ENCODE data around the gene DENND4B. TPM values are rescaled to one million over a fixed set of nuclear protein-coding genes. Genes with fewer than 3 reads are reported as not detected.

Gene DENND4B
- total RNA-seq, 6 experiments from 2014 or later = 13.0 to 27.5 (median 20.2) TPM

DNA sequence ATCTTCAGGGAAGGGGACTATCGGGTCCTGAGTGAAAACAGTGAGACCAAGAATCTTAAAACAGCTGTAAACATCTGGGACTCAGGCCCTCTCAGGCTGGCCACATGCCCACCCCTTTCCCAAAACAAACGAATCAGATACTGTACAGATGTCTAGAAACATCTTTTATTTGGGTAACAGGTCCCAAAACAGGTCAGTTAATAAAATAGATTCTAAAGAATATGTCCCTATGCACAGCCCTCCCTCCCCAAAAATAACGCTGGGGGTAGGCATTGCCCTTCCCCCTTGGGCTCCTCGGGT lies 12.4 kb upstream of the DENND4B start:
- H3K4me3 ChIP-seq = peak overlapping the region in 2 of 3 donors; percentile 77 to 92
- 20% methylated on average over 4 of the region's 4 CpGs for WGBS (ENCODE audit: insufficient coverage, low coverage, low lambda C conversion rate, missing lambda C conversion rate)
- no peaks in the 10 kb centered on the region for H3K9me3 ChIP-seq
- intact Hi-C loops (cut with DNase I) = no loop called here
- ATAC-seq (no peak), DNase-seq (no peak)
- peak overlapping the region; percentile 2 to 52 (median 9) for H3K27ac ChIP-seq
- peaks cover 0 to 51% (median 19%) of the 10 kb centered on the region in 4 donors for H3K4me1 ChIP-seq
- no peaks in the 10 kb centered on the region for H3K27me3 ChIP-seq
- H3K36me3 ChIP-seq = peaks cover 0 to 5% (median 1%) of the 10 kb centered on the region in 4 donors
- TF ChIP-seq, protein P1, sequence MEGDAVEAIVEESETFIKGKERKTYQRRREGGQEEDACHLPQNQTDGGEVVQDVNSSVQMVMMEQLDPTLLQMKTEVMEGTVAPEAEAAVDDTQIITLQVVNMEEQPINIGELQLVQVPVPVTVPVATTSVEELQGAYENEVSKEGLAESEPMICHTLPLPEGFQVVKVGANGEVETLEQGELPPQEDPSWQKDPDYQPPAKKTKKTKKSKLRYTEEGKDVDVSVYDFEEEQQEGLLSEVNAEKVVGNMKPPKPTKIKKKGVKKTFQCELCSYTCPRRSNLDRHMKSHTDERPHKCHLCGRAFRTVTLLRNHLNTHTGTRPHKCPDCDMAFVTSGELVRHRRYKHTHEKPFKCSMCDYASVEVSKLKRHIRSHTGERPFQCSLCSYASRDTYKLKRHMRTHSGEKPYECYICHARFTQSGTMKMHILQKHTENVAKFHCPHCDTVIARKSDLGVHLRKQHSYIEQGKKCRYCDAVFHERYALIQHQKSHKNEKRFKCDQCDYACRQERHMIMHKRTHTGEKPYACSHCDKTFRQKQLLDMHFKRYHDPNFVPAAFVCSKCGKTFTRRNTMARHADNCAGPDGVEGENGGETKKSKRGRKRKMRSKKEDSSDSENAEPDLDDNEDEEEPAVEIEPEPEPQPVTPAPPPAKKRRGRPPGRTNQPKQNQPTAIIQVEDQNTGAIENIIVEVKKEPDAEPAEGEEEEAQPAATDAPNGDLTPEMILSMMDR (IDR thresholded peaks at IDR 0.05) = no peak
- TF ChIP-seq POLR2A (IDR thresholded peaks at IDR 0.05) = no peak

DNA sequence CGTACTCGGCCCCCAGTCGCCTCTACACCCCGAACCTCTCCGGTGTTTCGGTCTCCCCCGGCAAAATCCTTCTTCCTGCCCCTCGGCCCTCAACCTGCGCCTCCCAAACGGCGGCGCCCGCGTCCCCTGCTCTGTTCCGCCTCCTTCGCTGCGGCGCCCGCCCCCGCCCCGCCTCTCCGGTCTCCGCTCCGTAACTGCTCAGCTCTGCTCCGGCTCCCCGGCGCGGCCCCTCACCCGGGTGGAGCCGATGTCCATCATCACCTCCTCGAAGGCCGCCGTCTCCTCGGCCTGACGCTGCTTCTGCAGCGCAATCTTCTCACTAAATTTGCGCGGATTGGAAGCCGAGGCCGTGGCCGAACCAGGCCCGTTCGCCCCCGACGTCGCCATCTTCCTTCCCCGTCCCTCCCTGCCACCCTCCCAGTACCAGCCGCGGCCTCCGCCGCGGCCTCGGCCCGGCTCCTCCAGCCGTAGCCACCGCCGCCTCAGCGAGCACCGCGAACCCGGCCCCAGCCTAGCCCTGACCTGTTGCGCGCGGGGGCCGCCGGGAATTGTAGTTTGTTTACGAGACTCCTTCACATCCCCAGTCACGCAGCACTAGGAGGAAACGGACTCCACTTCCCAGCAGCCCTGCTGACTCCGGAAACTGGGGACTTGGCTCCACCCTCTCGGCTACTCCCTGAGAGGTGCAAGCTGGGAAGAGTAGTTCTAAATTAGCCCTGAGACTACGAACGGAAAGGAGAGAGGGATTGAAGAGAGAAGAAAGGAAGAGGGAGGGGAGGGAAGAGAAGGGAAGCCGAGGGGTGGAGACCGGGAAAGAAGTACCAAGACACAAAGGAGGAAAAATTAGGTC lies 11.8 kb upstream of the DENND4B start, which contains the start of gene CRTC2:
Gene CRTC2 (minus strand): TSS at position 502 of the 850 bp plus-strand sequence. CDS start 115 bp downstream, at position 387.
- H3K36me3 ChIP-seq = peaks cover 0 to 7% (median 2%) of the 10 kb centered on the region in 4 donors
- ATAC-seq (peak; percentile 75 to 83 (median 79)), DNase-seq (peak; percentile 98 to 99 (median 99))
- intact Hi-C loops (cut with DNase I) = no loop called here
- H3K9me3 ChIP-seq = no peaks in the 10 kb centered on the region
- peak within 1 kb of the TSS; percentile 75 to 92 (median 89) for H3K27ac ChIP-seq
- peak; percentile 58 for TF ChIP-seq POLR2A (IDR thresholded peaks at IDR 0.05)
- TF ChIP-seq, protein P1 (IDR thresholded peaks at IDR 0.05) = no peak
- WGBS (ENCODE audit: insufficient coverage, low coverage, low lambda C conversion rate, missing lambda C conversion rate) = 0% methylated on average over 35 of the region's 75 CpGs
- peak within 1 kb of the TSS; percentile 77 to 99 (median 92) for H3K4me3 ChIP-seq
- H3K4me1 ChIP-seq = peaks cover 0 to 56% (median 21%) of the 10 kb centered on the region in 4 donors
- H3K27me3 ChIP-seq = no peaks in the 10 kb centered on the region

DNA sequence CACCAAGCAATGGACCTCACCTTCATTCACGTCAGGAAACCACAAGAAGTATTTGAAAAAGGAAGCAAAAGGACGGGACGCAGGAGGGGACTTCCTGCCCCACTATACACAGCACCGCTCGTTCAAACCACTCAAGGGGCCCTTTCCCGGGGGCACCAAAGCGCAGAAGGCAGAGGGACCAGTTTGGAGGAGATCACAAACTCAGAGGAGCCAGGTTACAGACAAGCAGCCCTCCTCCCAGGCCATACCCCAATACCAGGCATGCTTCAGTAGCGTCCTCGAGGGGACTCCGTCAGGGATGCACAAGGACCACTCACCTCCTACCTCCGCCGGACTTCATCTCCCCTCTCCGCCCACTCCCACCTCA lies 11.2 kb upstream of the DENND4B start:
- Histone ChIP-seq H3K27me3 (no peaks in the 10 kb centered on the region), H3K4me3 (peak overlapping the region; percentile 77 to 99 (median 92)), H3K4me1 (peaks cover 0 to 58% (median 23%) of the 10 kb centered on the region in 4 donors), H3K36me3 (peaks cover 0 to 13% (median 5%) of the 10 kb centered on the region in 4 donors), H3K27ac (peak overlapping the region; percentile 75 to 92 (median 89)), H3K9me3 (no peaks in the 10 kb centered on the region)
- DNase-seq (no peak), ATAC-seq (no peak)
- intact Hi-C loops (cut with DNase I) = no loop called here
- no peak for TF ChIP-seq POLR2A (IDR thresholded peaks at IDR 0.05)
- TF ChIP-seq, protein P1 (IDR thresholded peaks at IDR 0.05) = no peak
- WGBS (ENCODE audit: insufficient coverage, low coverage, low lambda C conversion rate, missing lambda C conversion rate) = 0% methylated on average over 10 of the region's 13 CpGs

DNA sequence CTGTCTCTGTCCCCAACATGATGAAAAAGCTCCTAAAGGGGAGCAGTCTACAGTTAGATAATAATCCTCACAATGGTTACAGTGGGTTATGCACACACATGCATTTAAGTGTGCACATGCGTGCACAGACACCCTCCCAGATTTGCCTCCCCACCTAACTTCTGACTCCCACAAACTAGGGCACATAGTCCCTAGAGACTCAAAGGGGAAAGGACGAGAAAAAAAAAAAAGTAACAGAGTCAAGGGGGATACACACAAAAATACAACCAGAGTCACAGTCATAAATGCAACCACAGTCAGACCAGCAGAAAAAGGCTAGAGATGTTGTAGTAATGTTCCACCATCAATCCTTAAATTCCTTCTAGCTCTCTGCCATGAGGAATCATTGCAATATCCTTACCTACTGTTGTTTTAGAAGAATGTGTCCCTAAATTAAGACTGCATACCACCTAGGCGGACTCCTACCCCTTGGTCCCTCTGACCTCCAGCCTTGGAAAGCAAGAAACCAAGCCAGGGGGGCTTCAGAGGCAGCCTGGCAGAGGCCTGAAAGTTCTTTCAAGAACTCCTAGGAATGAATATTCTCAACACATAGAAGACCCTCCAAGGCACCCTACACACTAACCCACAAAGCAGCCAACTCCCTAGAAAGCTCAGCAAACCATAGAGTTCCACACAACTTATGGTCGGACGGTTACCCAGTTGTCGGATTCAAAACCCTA lies 10.6 kb upstream of the DENND4B start:
- intact Hi-C loops (cut with DNase I) = no loop called here
- H3K27ac ChIP-seq = peak overlapping the region; percentile 75 to 92 (median 89)
- no peak for ATAC-seq
- H3K36me3 ChIP-seq = peaks cover 0 to 19% (median 6%) of the 10 kb centered on the region in 4 donors
- WGBS (ENCODE audit: insufficient coverage, low coverage, low lambda C conversion rate, missing lambda C conversion rate) = 26% methylated on average over 6 of the region's 6 CpGs
- no peaks in the 10 kb centered on the region for H3K27me3 ChIP-seq
- no peak for DNase-seq
- peaks cover 0 to 52% (median 20%) of the 10 kb centered on the region in 4 donors for H3K4me1 ChIP-seq
- no peak for TF ChIP-seq POLR2A (IDR thresholded peaks at IDR 0.05)
- TF ChIP-seq, protein P1 (IDR thresholded peaks at IDR 0.05) = no peak
- peak overlapping the region; percentile 77 to 99 (median 92) for H3K4me3 ChIP-seq
- no peaks in the 10 kb centered on the region for H3K9me3 ChIP-seq

All from right lobe of liver (tissue), 6 donors.